ENCODE results near the gene ZDBF2.
"Not testable (repeated sequence)": the region's sequence is repeated elsewhere in the genome, so short reads cannot be mapped to it uniquely, and the experiment has no call there.

Gene ZDBF2

DNA sequence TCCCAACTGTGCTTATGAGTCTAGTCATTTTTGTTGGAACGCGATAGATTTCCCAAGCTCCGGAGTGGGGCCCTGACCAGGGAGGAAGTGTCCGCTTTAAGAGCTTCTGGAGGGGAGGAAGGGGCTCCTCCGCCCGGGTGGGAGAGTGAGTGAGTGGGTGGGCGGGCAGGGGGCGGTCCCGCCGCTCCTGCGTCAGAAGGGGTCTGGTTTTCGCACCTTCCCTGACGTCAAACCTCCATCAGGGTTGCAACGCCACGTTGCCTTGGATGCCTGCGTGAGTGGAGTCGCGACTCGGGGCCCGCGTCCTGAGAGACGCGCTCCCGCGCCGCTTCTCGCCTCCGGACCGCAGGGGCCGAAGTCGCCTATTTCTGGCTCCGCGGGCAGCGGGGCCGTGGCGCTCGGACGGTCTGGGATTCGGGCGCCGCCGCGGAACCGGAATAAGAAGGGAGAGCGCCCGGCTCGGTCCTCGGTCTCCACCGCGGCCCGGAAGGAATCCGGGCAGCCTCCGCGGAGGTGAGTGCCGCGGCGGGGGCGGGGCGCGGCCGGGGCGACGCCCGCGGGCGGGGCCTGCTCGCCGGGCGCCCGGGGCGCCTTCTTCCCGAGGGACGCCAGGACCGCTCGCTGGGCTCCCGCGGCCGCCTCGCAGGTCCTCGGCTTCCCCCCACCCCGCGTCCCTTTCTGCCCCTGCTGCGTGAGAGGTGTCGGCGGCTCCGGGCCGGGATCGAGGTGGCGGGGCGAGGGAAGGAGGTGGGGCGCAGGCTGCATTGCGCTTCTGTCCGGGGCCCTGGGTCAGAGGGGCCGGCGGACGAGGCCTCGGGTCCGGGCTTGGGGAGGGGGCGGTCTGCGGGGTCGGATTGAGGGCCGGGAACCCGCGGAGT lies at the start of gene ZDBF2:
ZDBF2 (plus strand) TSS at position 230 of the 878 bp plus-strand sequence. CDS start 7,187 bp downstream, outside the sequence.
- no peak for FAIRE-seq

DNA sequence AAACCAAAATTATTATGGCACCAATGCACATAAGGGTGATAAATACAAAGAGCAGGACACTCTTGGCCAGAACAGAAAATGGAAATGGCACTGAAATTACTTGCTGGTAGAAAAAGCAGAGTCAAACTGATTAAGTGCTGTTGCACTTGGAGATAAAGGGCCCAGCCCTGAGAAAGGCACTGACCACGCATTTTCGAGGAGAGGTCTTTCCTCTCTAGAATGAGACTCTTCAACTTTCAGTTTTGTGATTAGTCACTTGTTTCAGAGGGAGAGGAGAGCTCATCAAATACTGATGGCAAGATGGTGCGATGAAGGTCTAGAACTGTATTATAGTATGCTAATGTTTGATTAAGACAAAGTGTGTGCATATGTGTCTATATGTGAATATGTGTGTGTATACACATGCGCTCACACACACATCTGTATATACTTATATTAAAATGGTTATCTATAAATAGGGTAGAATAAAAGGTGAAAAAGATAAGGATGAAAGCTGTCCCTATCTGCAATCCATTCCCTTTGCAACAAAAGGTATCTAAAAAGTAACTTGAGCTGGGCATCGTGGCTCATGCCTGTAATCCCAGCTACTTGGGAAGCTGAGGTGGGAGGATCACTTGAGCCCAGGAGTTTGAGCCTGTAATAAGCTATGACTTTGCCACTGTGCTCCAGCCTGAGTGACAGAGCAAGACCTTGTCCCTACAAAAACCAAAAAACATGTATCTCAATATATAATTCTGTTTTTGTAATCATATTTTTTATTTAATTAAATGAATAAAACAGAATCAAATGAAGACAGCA lies 48.8 kb upstream of the ZDBF2 start:
- no peak for FAIRE-seq

DNA sequence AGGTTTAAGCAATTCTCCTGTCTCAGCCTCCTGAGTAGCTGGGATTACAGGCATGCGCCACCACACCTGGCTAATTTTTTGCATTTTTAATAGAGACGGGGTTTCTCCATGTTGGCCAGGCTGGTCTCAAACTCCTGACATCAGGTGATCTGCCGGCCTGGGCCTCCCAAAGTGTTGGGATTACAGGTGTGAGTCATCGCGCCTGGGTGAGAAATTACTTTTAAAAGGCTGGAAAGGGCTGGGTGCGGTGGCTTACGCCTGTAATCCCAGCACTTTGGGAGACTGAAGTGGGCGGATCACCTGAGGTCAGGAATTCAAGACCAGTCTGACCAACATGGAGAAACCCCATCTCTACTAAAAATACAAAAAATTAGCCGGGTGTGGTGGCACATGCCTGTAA lies 45.8 kb upstream of the ZDBF2 start:
- not testable (repeated sequence) for FAIRE-seq

DNA sequence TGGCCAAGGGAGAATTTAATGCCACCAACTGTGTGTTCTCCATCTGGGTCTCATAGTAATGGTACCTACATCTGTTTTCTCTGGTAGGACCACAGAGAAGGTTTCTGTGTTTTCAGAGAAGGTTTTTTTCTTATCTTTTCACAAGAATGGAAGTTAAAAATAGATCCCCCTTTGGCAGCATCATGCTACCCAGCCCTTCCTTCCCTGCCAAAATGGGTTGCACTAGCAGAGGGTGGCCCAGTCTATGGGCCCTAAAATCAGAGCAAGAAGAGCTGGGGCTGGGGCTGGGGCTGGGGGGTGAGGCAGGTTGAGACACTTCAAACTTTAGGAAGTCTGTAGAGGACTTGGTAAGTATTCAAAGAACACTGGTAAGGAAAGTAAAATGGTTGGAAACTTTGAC lies 44.8 kb upstream of the ZDBF2 start:
- no peak for FAIRE-seq

GRCh38 chr2:206230060-206230762 lies 44.3 kb upstream of the ZDBF2 start:
- no peak for FAIRE-seq

DNA sequence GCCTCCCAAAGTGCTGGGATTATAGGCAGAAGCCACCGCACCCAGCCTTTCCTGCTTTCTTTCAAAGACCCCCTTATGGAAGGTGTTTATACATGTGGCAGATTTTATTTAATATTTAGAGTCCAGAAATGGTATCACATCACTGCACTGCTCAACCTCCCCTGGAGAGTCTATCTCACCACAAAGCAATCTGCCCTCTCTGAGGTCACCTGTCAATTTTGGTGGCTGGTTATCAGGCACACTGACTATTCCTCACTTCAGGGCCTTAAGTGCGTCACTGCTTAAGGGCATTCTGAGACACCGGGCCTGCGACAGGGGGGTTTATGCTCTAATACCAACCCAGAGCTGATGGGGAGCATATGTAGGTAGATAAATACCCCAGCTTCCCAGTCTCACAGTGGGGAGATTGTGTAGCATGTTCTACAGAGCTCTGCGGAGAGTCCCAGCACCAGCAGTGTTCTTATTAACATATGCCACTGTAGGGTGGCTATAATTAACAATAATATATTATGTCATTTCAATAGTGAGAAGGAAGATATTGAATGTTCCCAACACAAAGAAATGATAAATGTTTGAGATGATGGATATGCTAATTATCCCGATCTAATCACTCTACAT lies 42.7 kb upstream of the ZDBF2 start:
- FAIRE-seq, result no peak

- no peak for FAIRE-seq
Measured at GRCh38 chr2:206232287-206233035, 42.0 kb upstream of the ZDBF2 start.

DNA sequence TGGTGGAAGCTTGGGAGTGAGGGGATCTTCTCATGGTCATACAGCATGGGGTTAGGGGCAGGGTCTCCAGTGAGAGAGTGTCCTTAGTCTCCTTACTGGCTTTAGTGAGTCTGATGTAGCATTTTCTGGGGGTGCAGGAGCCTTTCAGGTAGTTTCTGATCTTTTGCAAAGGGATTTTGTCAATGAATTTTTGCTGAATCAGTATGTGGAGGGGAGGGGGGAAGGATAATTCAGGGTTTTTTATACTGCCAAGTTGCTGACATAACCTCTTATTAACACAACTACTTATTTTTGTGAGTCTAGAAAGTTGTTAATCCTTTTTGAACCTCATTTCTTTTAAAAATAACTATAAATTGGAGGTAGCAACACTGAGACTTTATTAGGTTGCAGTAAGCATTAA lies 35.3 kb upstream of the ZDBF2 start:
- FAIRE-seq, result no peak

GRCh38 chr2:206240327-206240726 lies 34.1 kb upstream of the ZDBF2 start:
- FAIRE-seq, result no peak

DNA sequence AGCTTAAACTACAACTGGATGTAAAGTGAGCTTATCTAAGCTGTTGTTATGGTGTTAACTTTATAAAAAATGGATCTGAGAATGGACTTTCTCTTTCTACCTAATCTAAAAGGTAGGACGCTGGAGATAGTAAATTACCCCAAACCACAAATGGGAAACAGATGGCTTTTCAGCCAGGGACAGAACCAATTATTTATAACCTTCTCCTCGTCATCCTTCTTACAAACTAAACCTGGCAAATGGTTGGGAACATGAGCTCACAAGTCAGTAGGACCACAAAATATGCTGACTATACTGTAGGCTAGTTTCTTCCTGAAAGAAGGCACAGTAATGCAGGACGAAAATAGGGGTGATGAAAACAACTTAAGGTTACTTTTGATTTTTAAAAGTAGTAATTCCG lies 32.7 kb upstream of the ZDBF2 start:
- FAIRE-seq, result no peak

DNA sequence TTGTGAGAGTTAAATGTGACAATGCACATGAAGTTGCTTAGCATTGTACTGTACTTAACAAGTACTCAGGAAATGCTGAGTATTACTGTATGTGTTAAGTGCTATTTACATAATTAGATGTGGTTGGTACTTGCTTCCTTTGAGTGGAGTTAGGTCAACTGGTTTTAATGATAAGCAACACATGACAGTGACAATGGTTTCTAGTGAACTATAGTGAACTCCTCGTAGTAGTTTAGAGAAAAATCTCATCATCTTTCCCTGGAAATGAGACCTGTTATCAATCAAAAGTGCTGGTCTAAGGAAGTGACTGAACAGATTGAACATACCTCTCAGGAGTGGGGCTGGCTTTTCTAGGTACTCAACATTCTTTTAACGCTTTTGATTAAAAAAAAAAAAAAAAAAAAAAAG lies 29.2 kb upstream of the ZDBF2 start:
- no peak for FAIRE-seq

DNA sequence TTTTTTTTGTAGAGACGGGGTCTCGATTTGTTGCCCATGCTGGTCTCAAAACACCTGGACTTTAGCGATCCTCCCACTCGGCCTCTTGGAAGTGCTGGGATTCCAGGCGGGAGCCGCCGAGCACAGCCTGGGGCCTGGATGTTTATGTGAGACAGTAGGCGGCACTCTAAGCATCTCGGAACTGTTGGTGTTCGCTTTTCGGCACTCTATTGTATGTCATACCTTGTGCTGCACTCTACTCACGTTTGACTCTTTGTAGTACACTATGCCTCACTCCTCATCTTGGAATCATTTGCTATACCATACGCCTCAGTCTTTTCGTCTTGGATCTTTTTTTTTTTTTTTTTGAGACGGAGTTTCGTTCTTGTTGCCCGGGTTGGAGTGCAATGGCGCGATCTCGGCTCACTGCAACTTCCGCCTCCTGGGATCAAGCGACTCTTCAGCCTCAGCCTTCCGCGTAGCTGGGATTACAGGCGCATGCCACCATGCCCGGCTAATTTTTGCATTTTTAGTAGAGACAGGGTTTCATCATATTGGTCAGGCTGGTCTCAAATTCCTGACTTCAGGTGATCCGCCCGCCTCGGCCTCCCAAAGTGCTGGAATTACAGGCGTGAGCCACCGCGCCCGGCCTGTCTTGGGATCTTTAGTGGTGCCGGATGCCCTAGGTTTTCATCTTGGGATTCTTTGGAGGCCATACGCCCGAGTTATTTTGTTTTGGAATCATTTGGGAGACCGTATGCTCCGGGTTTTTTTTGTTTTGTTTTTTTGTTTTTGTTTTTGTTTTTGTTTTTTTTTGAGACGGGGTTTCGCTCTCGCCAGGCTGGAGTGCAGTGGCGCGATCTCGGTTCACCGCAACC lies 24.2 kb upstream of the ZDBF2 start:
- FAIRE-seq, result no peak

DNA sequence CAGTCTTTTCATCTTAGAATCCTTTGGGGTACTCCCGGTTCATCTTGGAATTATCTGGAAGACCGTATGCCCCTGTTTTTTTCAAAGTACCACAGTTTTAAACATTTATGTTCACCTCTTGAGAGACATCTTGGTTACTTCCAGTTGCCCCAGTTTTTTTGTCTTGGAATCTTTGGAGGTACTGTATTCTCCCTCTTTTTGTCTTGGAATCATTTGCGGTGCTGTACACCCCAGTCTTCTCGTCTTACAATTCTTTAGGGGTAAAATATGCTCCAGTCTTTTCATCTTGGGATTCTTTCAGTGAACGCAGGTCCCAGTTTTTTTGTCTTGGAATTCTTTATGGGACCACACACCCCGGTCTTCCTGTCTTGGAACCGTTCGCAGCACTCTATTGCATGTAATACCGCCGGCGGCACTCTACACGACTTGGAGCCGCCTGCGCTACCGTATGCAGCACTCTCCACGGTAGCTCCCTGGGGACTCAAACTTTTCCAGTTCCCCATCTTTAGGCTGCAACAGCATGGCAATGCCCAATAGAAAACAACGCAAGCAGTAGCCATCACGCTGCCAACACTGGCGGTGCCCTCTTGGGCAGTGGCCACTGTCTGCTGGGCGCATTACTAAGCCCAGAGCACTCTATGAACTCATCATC lies 21.2 kb upstream of the ZDBF2 start:
- FAIRE-seq, result no peak

DNA sequence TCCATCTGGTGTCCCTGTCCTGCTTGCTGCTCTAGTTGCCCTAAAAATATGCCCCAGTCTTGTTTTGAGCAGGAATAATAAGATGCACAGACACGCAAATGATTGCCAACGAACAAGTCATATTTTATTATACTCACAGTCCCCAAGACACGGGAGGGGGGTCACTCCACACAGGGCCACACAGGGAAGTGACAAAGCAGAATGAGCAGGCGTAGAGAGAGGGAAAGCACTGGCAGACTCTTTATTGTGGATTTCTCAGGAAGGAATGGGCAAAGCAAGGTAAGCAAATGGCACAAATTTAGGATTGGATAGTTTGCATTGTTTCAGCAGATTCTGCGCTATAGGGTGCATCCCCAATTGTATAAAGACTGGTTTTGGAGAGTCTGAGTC lies 20.7 kb upstream of the ZDBF2 start:
- no peak for FAIRE-seq

- FAIRE-seq, result no peak
Measured at GRCh38 chr2:206255003-206255402, 19.5 kb upstream of the ZDBF2 start.

GRCh38 chr2:206256706-206257205 lies 17.7 kb upstream of the ZDBF2 start:
- FAIRE-seq, result no peak

DNA sequence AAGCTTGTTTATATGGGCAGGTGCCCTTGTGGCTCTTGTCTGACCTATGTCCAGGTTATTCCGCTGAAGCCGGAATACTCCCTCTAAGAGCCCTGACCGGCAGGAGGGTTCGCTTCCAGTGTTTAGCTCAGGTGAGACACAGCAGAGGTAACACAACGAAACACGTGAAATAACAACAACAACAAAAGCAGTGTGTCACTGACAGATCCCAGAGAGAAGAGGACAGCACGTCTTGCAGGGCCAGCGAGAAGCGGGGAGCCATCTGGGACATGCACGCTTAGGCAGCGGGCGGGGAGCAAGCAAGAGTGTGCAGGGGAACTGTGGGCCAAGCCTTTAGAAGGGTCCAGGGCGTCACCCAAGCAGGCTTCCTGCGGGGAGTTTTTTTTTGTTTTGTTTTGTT lies 17.1 kb upstream of the ZDBF2 start:
- no peak for FAIRE-seq

DNA sequence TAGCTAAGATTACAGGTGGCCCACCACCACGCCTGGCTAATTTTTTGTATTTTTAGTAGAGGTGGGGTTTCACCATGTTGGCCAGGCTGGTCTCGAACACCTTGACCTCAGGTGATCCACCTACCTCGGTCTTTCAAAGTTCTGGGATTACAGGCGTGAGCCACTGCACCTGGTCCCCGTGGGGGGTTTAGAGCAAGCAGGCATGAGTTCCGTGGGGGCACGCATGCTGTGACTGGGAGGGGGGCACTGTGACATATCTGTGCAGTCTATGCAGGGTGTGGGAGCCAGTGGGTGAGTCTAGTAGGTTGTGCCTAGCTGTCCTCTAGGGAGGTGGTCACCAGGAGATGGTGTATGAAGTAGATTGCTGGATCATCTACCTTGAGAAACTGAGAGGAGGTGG lies 16.6 kb upstream of the ZDBF2 start:
- FAIRE-seq, result no peak

DNA sequence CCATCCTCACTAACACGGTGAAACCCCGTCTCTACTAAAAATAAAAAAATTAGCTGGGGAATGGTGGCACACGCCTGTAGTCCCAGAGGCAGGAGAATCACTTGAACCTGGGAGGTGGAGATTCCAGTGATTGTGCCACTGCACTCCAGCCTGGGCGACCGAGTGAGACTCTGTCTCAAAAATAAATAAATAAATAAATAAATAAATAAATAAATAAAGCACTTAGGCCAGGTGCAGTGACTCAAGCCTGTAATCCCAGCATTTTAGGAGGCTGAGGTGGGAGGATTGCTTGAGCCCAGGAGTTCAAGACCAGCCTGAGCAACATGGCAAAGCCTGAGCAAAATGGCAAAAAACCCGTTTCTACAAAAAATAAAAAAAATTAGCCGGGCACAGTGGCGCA lies 15.8 kb upstream of the ZDBF2 start:
- not testable (repeated sequence) for FAIRE-seq

DNA sequence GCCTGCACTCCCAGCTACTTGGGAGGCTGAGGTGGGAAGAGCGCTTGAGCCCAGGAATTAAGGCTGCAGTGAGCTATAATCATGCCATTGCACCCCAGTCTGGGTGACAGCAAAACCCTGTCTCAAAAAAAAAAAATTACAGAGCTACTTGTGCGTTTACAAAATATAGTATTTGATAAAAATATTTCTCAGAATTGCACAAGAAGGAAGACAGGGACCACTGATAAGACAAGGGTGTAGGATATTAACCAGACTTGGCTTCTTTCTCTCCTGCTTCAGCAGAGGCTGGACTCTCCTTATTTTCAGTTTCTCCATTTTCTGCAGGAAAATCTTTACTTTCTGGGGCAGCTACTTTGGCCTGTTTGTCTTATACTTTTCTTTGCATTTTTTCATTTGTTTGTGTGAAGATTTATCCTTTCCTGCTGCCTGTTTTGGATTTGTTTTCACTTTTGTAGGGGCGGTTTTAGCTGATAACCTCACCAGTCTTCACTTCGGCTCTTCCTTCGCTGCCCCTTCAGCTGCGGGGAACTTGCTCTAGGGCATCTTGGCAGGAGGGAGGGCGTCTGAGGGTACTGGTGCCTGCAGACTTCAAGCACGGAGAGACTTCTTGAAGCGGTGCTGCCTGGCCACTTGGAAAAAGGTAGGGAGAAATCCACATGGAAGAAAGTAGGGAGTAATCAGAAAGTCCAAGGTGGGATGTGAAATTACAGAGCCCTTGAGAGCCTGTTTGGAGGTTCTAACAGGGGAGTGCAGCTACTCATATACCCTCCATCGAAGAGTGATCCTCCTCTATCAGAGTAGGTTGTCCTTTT lies 14.9 kb upstream of the ZDBF2 start:
- no peak for FAIRE-seq
